ENCODE measurements around the gene SPTAN1. TPM values are rescaled to one million over a fixed set of nuclear protein-coding genes. Genes with fewer than 3 reads are reported as not detected.
"Not testable (repeated sequence)": the region's sequence is repeated elsewhere in the genome, so short reads cannot be mapped to it uniquely, and the experiment has no call there.

SPTAN1 gene
- total RNA-seq, 1 donor from 2014 or later, result 355 TPM

DNA sequence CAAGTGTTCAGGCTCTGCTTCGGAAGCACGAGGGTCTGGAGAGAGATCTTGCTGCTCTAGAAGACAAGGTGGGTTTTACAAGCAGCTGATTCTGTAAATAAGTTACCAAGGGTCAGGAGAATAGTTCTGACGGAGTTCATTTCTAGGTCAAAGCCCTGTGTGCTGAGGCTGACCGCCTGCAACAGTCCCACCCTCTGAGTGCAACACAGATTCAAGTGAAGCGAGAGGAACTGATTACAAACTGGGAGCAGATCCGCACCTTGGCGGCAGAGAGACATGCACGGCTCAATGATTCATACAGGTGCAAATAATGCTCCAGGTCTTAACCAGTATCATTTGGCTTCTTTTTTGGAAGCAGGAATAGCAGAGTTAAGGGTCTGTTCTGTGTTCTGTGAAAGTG, 24.8 kb downstream of the SPTAN1 start:
- Mint-ChIP-seq H3K4me3 (ENCODE audit: unreplicated experiment) (no peak overlapping the region), H3K27me3 (ENCODE audit: unreplicated experiment) (no peaks in the 10 kb centered on the region), H3K36me3 (ENCODE audit: unreplicated experiment) (peaks cover 71% of the 10 kb centered on the region), H3K9me3 (ENCODE audit: unreplicated experiment) (no peaks in the 10 kb centered on the region), H3K27ac (ENCODE audit: unreplicated experiment) (no peak overlapping the region), H3K4me1 (ENCODE audit: unreplicated experiment) (peaks cover 16% of the 10 kb centered on the region)
- TF ChIP-seq, protein P1, sequence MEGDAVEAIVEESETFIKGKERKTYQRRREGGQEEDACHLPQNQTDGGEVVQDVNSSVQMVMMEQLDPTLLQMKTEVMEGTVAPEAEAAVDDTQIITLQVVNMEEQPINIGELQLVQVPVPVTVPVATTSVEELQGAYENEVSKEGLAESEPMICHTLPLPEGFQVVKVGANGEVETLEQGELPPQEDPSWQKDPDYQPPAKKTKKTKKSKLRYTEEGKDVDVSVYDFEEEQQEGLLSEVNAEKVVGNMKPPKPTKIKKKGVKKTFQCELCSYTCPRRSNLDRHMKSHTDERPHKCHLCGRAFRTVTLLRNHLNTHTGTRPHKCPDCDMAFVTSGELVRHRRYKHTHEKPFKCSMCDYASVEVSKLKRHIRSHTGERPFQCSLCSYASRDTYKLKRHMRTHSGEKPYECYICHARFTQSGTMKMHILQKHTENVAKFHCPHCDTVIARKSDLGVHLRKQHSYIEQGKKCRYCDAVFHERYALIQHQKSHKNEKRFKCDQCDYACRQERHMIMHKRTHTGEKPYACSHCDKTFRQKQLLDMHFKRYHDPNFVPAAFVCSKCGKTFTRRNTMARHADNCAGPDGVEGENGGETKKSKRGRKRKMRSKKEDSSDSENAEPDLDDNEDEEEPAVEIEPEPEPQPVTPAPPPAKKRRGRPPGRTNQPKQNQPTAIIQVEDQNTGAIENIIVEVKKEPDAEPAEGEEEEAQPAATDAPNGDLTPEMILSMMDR (IDR thresholded peaks at IDR 0.05), result no peak
- DNase-seq (ENCODE audit: extremely low spot score, unreplicated experiment), result no peak

DNA sequence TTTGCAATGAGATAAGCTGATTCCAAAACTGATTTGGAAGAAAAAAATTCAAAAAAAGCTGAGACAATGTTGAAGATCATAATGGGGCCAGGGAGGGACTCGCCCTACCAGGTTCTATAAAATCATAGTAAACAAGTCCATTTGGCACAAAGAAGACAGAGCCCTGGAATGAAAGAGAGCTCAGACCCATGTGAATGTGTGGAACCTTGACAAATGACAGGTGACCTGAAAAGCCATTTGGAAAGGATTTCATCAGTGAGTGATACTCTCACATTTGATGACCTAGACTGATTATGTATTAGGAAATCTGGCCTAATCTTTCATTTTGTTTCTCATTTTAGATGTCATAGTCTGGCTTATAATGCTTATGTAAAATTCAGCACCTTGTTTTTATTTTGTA, 26.8 kb downstream of the SPTAN1 start:
- no peaks in the 10 kb centered on the region for H3K9me3 Mint-ChIP-seq (ENCODE audit: unreplicated experiment)
- H3K27ac Mint-ChIP-seq (ENCODE audit: unreplicated experiment), result no peak overlapping the region
- H3K4me1 Mint-ChIP-seq (ENCODE audit: unreplicated experiment), result peaks cover 16% of the 10 kb centered on the region
- peaks cover 83% of the 10 kb centered on the region for H3K36me3 Mint-ChIP-seq (ENCODE audit: unreplicated experiment)
- H3K27me3 Mint-ChIP-seq (ENCODE audit: unreplicated experiment), result no peaks in the 10 kb centered on the region
- no peak overlapping the region for H3K4me3 Mint-ChIP-seq (ENCODE audit: unreplicated experiment)
- DNase-seq (ENCODE audit: extremely low spot score, unreplicated experiment), result no peak
- TF ChIP-seq, protein P1 (IDR thresholded peaks at IDR 0.05), result no peak

DNA sequence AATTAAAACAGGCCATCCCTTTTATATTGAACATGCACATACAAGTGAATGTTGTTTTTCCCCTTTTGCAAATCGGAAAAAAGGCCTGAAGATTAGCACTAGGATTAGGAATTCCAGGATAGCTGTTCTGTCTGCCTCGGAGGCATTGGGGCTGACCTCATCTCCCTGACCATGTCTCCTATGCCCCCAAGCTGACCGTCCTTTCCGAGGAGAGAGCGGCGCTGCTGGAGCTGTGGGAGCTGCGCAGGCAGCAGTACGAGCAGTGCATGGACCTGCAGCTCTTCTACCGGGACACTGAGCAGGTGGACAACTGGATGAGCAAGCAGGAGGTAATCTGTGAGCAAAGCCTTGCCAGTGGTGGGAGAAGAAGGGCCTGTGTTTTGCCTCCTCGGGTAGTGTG, 28.3 kb downstream of the SPTAN1 start:
- H3K9me3 Mint-ChIP-seq (ENCODE audit: unreplicated experiment), result no peaks in the 10 kb centered on the region
- H3K4me3 Mint-ChIP-seq (ENCODE audit: unreplicated experiment), result no peak overlapping the region
- H3K27me3 Mint-ChIP-seq (ENCODE audit: unreplicated experiment), result no peaks in the 10 kb centered on the region
- no peak overlapping the region for H3K27ac Mint-ChIP-seq (ENCODE audit: unreplicated experiment)
- TF ChIP-seq, protein P1 (IDR thresholded peaks at IDR 0.05), result no peak
- peaks cover 83% of the 10 kb centered on the region for H3K36me3 Mint-ChIP-seq (ENCODE audit: unreplicated experiment)
- DNase-seq (ENCODE audit: extremely low spot score, unreplicated experiment), result no peak
- peaks cover 3% of the 10 kb centered on the region for H3K4me1 Mint-ChIP-seq (ENCODE audit: unreplicated experiment)

DNA sequence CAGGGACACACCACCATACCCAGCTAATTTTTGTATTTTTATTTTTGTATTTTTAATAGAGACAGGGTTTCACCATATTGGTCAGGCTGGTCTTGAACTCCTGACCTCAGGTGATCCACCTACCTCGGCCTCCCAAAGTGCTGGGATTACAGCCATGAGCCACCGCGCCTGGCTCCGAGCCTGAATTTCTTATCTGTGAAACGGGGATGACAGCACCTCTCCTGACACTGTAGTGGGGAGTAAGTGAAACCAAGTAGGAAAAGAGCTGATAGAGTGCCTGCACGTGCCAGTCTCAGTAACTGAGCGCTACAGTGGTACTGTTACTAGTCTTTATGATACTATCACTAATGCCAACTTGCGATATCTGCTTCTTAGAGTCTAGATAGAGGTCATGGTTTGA, 32.8 kb downstream of the SPTAN1 start:
- H3K27ac Mint-ChIP-seq (ENCODE audit: unreplicated experiment); H3K9me3 Mint-ChIP-seq (ENCODE audit: unreplicated experiment); DNase-seq (ENCODE audit: extremely low spot score, unreplicated experiment); H3K4me1 Mint-ChIP-seq (ENCODE audit: unreplicated experiment); H3K4me3 Mint-ChIP-seq (ENCODE audit: unreplicated experiment); H3K27me3 Mint-ChIP-seq (ENCODE audit: unreplicated experiment): not testable (repeated sequence)
- H3K36me3 Mint-ChIP-seq (ENCODE audit: unreplicated experiment), result peaks cover 72% of the 10 kb centered on the region

DNA sequence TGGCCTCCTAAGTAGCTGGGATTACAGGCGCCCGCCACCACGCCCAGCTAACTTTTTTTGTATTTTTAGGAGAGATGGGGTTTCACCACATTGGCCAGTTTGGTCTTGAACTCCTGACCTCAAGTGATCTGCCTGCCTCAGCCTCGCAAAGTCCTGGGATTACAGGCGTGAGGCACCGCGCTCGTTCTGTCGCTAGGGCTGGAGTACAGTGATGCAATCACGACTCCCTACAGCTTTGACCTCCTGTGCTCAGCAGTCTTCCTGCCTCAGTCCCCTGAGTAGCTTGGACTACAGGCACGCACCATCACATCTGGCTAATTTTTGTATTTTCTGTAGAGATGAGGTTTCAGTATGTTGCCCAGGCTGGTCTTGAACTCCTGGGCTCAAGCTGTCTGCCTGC, 34.5 kb downstream of the SPTAN1 start:
- H3K9me3 Mint-ChIP-seq (ENCODE audit: unreplicated experiment); H3K27ac Mint-ChIP-seq (ENCODE audit: unreplicated experiment); DNase-seq (ENCODE audit: extremely low spot score, unreplicated experiment); H3K4me3 Mint-ChIP-seq (ENCODE audit: unreplicated experiment); H3K4me1 Mint-ChIP-seq (ENCODE audit: unreplicated experiment); H3K27me3 Mint-ChIP-seq (ENCODE audit: unreplicated experiment): not testable (repeated sequence)
- peaks cover 66% of the 10 kb centered on the region for H3K36me3 Mint-ChIP-seq (ENCODE audit: unreplicated experiment)

DNA sequence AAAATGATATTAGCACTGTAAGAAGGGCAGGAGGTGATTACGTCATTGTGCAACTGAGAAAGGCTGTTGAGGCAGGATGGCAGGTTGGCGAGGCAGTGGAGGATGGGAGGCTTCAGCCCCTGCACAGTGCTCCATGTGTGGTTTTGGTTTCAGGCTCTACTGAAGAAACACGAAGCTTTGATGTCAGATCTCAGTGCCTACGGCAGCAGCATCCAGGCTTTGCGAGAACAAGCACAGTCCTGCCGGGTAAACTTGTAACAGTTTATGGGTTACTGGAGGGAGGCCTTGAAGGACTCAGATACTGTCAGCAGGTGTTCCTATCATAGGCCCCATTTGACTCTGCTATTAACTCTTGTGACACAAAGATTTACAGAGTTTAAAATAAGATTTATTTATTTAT, 35.1 kb downstream of the SPTAN1 start:
- Mint-ChIP-seq H3K27me3 (ENCODE audit: unreplicated experiment) (no peaks in the 10 kb centered on the region), H3K9me3 (ENCODE audit: unreplicated experiment) (no peaks in the 10 kb centered on the region), H3K4me1 (ENCODE audit: unreplicated experiment) (no peaks in the 10 kb centered on the region), H3K27ac (ENCODE audit: unreplicated experiment) (no peak overlapping the region), H3K36me3 (ENCODE audit: unreplicated experiment) (peaks cover 63% of the 10 kb centered on the region), H3K4me3 (ENCODE audit: unreplicated experiment) (no peak overlapping the region)
- no peak for DNase-seq (ENCODE audit: extremely low spot score, unreplicated experiment)
- TF ChIP-seq, protein P1 (IDR thresholded peaks at IDR 0.05), result no peak

Data from osteocyte (in vitro differentiated cells).